Vagina (tissue), 2 donors: ENCODE results near the gene IL13.

ENCODE experiments used
- POLR2A ChIP-seq, 2 donors: fragments of 450-650 bp; IDR thresholded peaks; one replicate each; pipeline ENCODE4 v1.6.1; 2017; ENCODE audit warnings: antibody characterized with exemption in 2 of 2, mild to moderate bottlenecking in 2 of 2, moderate library complexity in 2 of 2
- TF ChIP-seq, protein P1 (sequence below), 3 experiments: fragments of 450-650 bp in 2 of 3; fragments of 200-600 bp in 1 of 3; sonication (generic) in 1 of 3; IDR thresholded peaks; one replicate each; pipeline ENCODE4 v1.5.1; 2017 to 2019; ENCODE audit warnings: antibody characterized with exemption in 3 of 3, mild to moderate bottlenecking in 2 of 3, moderate library complexity in 2 of 3

- TF ChIP-seq, protein P1, sequence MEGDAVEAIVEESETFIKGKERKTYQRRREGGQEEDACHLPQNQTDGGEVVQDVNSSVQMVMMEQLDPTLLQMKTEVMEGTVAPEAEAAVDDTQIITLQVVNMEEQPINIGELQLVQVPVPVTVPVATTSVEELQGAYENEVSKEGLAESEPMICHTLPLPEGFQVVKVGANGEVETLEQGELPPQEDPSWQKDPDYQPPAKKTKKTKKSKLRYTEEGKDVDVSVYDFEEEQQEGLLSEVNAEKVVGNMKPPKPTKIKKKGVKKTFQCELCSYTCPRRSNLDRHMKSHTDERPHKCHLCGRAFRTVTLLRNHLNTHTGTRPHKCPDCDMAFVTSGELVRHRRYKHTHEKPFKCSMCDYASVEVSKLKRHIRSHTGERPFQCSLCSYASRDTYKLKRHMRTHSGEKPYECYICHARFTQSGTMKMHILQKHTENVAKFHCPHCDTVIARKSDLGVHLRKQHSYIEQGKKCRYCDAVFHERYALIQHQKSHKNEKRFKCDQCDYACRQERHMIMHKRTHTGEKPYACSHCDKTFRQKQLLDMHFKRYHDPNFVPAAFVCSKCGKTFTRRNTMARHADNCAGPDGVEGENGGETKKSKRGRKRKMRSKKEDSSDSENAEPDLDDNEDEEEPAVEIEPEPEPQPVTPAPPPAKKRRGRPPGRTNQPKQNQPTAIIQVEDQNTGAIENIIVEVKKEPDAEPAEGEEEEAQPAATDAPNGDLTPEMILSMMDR (IDR thresholded peaks at IDR 0.05), result no peak
- no peak for TF ChIP-seq POLR2A (IDR thresholded peaks at IDR 0.05)
Observed at GRCh38 chr5:132639706-132640130, 18.3 kb upstream of the IL13 start.
